Psoas muscle (tissue), 8 donors: Measurements from ENCODE around the gene DUSP19. TPM values are rescaled to one million over a fixed set of nuclear protein-coding genes. Genes with fewer than 3 reads are reported as not detected.

Experiments used
- ATAC-seq, 4 donors: fragments of 200-7000 bp; cut with Tn5 transposase; one replicate each; pipeline ENCODE4 v1.9.1; 2020; ENCODE audit warnings: moderate library complexity in 3 of 4, mild to moderate bottlenecking in 2 of 4
- DNase-seq, 2 donors: peaks; one replicate each; pipeline ENCODE4 v3.0.0-alpha.2; 2020
- H3K27ac ChIP-seq: fragments of 200-600 bp; one replicate; pipeline ENCODE4 v1.8.0; 2022
- H3K27me3 ChIP-seq, 3 donors: fragments of 200-600 bp in 1 of 3; one replicate each; pipeline versions ENCODE4 v1.6.1 to v1.8.0; 2013 to 2022; ENCODE audit warnings: low read length in 2 of 3, mild to moderate bottlenecking in 2 of 3, moderate library complexity in 1 of 3; ENCODE audit not compliant: insufficient read depth in 3 of 3
- H3K36me3 ChIP-seq, 2 donors: fragments of 200-600 bp in 1 of 2; one replicate each; pipeline versions ENCODE4 v1.6.1 to v1.8.0; 2013 to 2022; ENCODE audit warnings: low read depth in 1 of 2, mild to moderate bottlenecking in 1 of 2, moderate library complexity in 1 of 2; ENCODE audit not compliant: insufficient read depth in 1 of 2
- H3K4me1 ChIP-seq: fragments of 200-600 bp; one replicate; pipeline ENCODE4 v1.8.0; 2022
- H3K4me3 ChIP-seq: fragments of 200-600 bp; one replicate; pipeline ENCODE4 v1.8.0; 2022; ENCODE audit warnings: mild to moderate bottlenecking
- H3K9me3 ChIP-seq: fragments of 200-600 bp; one replicate; pipeline ENCODE4 v1.8.0; 2022
- CTCF ChIP-seq: fragments of 200-600 bp; IDR thresholded peaks from one replicate; pipeline ENCODE4 v1.8.0; 2022; ENCODE audit warnings: antibody characterized with exemption
- WGBS, 3 donors: extraction: QIAGEN DNeasy Blood & Tissue Kit; methylation state at CpG; one replicate each; pipeline versions ENCODE4 v1.1.6 to v1.1.7; 2013; 5-methylcytosine and 5-hydroxymethylcytosine counted together
- intact Hi-C, 2 donors: fragments of 100-400 bp; cut with DNase I; formaldehyde crosslinking; loops; one replicate each; pipeline versions ENCODE4 v1.11.0 to v1.14.2; 2022
- polyA plus RNA-seq, 3 donors: library from polyadenylated mRNA; stranded (reverse); fragments of 200-250 nt; gene quantifications; one replicate each; pipeline ENCODE4 v1.2.3, GENCODE V29; 2013
- total RNA-seq, 4 donors: library from RNA; stranded (reverse); fragmentation: NEBNext Ultra II Directional in 2 of 4; extraction: Animal tissue kit (Norgen Biotek cat#: 25700) in 2 of 4; gene quantifications; one replicate each; pipeline versions ENCODE4 v1.2.1 to v1.2.4, GENCODE V29; 2021 to 2023
- donor health status: healthy with polysubstance abuse.
- donor health status: DM: no; HTN: no; CAD: no; lungs with moderate emphysema.
- donor health status: Bipolar disorder and iron deficiency.
- donor health status: healthy.
- donor health status: DM: yes; HTN: yes; CAD: no.
- donor health status: DM: no; HTN: no; CAD: no.
- donor health status: DM: no; HTN: no; CAD: no.
- donor health status: DM: yes; HTN: yes; CAD: no.

DUSP19 gene
- total and polyA plus RNA-seq, 7 donors, result 0.65 to 3.9 (median 2.2) TPM

- TF ChIP-seq CTCF, result no peak
- intact Hi-C loops, result loop anchor here in 1 of 2 donors (5.0 kb wide), 1 partner anchor 42 kb away; the partner anchor contains the start of gene DUSP19
- Histone ChIP-seq H3K27me3 (no peaks in the 10 kb centered on the region), H3K27ac (peak overlapping the region; percentile 99), H3K4me1 (peaks cover 69% of the 10 kb centered on the region), H3K4me3 (peak overlapping the region; percentile 85), H3K9me3 (no peaks in the 10 kb centered on the region), H3K36me3 (no peaks in the 10 kb centered on the region)
- ATAC-seq (no peak), DNase-seq (no peak)
- whole genome bisulfite sequencing, 3 donors, result 92 to 95% (median 93%) methylated on average over 1 of the region's 1 CpG
These were observed 43.7 kb upstream of the DUSP19 start for GRCh38 chr2:183034806-183035205.

- H3K9me3 ChIP-seq, result no peaks in the 10 kb centered on the region
- 37 to 48% (median 42%) methylated on average over 2 of the region's 2 CpGs for WGBS, 3 donors
- ATAC-seq (no peak), DNase-seq (no peak)
- H3K36me3 ChIP-seq, result no peaks in the 10 kb centered on the region
- intact Hi-C loops, result loop anchor here in 1 of 2 donors (5.0 kb wide), 1 partner anchor 42 kb away; the partner anchor contains the start of gene DUSP19
- peak overlapping the region; percentile 85 for H3K4me3 ChIP-seq
- H3K27me3 ChIP-seq, result no peaks in the 10 kb centered on the region
- peaks cover 63% of the 10 kb centered on the region for H3K4me1 ChIP-seq
- H3K27ac ChIP-seq, result peak overlapping the region; percentile 99
- TF ChIP-seq CTCF, result no peak
These were observed 43.1 kb upstream of the DUSP19 start for GRCh38 chr2:183035298-183035953.

- DNase-seq (no peak), ATAC-seq (no peak)
- no peaks in the 10 kb centered on the region for H3K9me3 ChIP-seq
- peaks cover 58% of the 10 kb centered on the region for H3K4me1 ChIP-seq
- intact Hi-C loops, result loop anchor here in 1 of 2 donors (5.0 kb wide), 1 partner anchor 41 kb away; the partner anchor contains the start of gene DUSP19
- no peak for TF ChIP-seq CTCF
- peak overlapping the region; percentile 85 for H3K4me3 ChIP-seq
- H3K36me3 ChIP-seq, result no peaks in the 10 kb centered on the region
- H3K27ac ChIP-seq, result peak overlapping the region; percentile 99
- H3K27me3 ChIP-seq, result no peaks in the 10 kb centered on the region
- WGBS, 3 donors, result 14 to 39% (median 24%) methylated on average over 2 of the region's 2 CpGs
These were observed 42.4 kb upstream of the DUSP19 start for GRCh38 chr2:183035954-183036669.

- intact Hi-C loops, result loop anchor here in 1 of 2 donors (5.0 kb wide), 1 partner anchor 40 kb away; the partner anchor contains the start of gene DUSP19
- Histone ChIP-seq H3K27ac (peak overlapping the region; percentile 99), H3K4me1 (peaks cover 48% of the 10 kb centered on the region), H3K9me3 (no peaks in the 10 kb centered on the region), H3K36me3 (no peaks in the 10 kb centered on the region), H3K27me3 (no peaks in the 10 kb centered on the region), H3K4me3 (peak overlapping the region; percentile 85)
- WGBS, 3 donors, result 1 to 4% (median 2%) methylated on average over 4 of the region's 4 CpGs
- no peak for DNase-seq
- ATAC-seq, result peak in 3 of 4 donors; percentile 46 to 66 (median 48)
- no peak for TF ChIP-seq CTCF
These were observed 41.4 kb upstream of the DUSP19 start for GRCh38 chr2:183037074-183037552.
